HG03025 (cell line): ENCODE measurements around the gene NFIA.

ENCODE experiments used
- ATAC-seq: cut with Tn5 transposase; IDR thresholded peaks from one replicate; pipeline ENCODE4 v1.9.1; 2021; ENCODE audit warnings: mild to moderate bottlenecking, moderate library complexity; ENCODE audit not compliant: unreplicated experiment, low FRiP score

The NFIA gene

GRCh38 chr1:61377242-61377958 lies 295.0 kb downstream of the NFIA start:
- ATAC-seq = no peak

GRCh38 chr1:61378494-61379180 lies 296.3 kb downstream of the NFIA start:
- no peak for ATAC-seq

- no peak for ATAC-seq
These were observed 297.3 kb downstream of the NFIA start for GRCh38 chr1:61379693-61380092.

GRCh38 chr1:61380561-61380960 lies 298.2 kb downstream of the NFIA start:
- ATAC-seq = no peak

GRCh38 chr1:61386323-61386722 lies 304.0 kb downstream of the NFIA start:
- no peak for ATAC-seq

- no peak for ATAC-seq
These were observed 304.4 kb downstream of the NFIA start for GRCh38 chr1:61386770-61387169.

- ATAC-seq = no peak
These were observed 305.5 kb downstream of the NFIA start for GRCh38 chr1:61387829-61388228.

GRCh38 chr1:61388566-61388965 lies 306.2 kb downstream of the NFIA start:
- ATAC-seq = no peak

- no peak for ATAC-seq
These were observed 307.0 kb downstream of the NFIA start for GRCh38 chr1:61389194-61389925.

GRCh38 chr1:61389926-61390845 lies 307.8 kb downstream of the NFIA start:
- ATAC-seq = no peak

- no peak for ATAC-seq
These were observed 309.4 kb downstream of the NFIA start for GRCh38 chr1:61391730-61392129.

- ATAC-seq = no peak
These were observed 310.3 kb downstream of the NFIA start for GRCh38 chr1:61392409-61393242.

- no peak for ATAC-seq
These were observed 311.2 kb downstream of the NFIA start for GRCh38 chr1:61393575-61393974.

- no peak for ATAC-seq
These were observed 312.9 kb downstream of the NFIA start for GRCh38 chr1:61395146-61395800.

GRCh38 chr1:61397495-61397894 lies 315.1 kb downstream of the NFIA start:
- ATAC-seq = no peak

- no peak for ATAC-seq
These were observed 315.6 kb downstream of the NFIA start for GRCh38 chr1:61397935-61398334.

GRCh38 chr1:61399199-61399598 lies 316.8 kb downstream of the NFIA start:
- no peak for ATAC-seq

GRCh38 chr1:61400131-61400770 lies 317.9 kb downstream of the NFIA start:
- no peak for ATAC-seq

- no peak for ATAC-seq
These were observed 318.6 kb downstream of the NFIA start for GRCh38 chr1:61400997-61401396.
